ENCODE data around the gene RUFY1. TPM values are rescaled to one million over a fixed set of nuclear protein-coding genes. Genes with fewer than 3 reads are reported as not detected.
"Not testable (repeated sequence)": the region's sequence is repeated elsewhere in the genome, so short reads cannot be mapped to it uniquely, and the experiment has no call there.

RUFY1 gene
- polyA plus RNA-seq, 1 donor (not counting 4 experiments of a cell fraction or from before 2014, with no cell fraction given) = 25.2 TPM

- no peaks in the 10 kb centered on the region for H3K36me3 ChIP-seq (ENCODE audit: control insufficient read depth in 2 of 2, extremely low read depth in 1 of 2, insufficient read depth in 2 of 2, low read length in 2 of 2)
- TF ChIP-seq CTCF (optimal IDR thresholded peaks at IDR 0.05 in 1 of 3, IDR thresholded peaks at IDR 0.05 in 1 of 3, conservative IDR thresholded peaks at IDR 0.05 in 1 of 3; ENCODE audit: extremely low read depth in 1 of 3, insufficient read depth in 2 of 3, low read length in 3 of 3) (no peak), EZH2 (IDR thresholded peaks at IDR 0.05; ENCODE audit: low read length) (no peak)
- no peaks in the 10 kb centered on the region for H3K9me1 ChIP-seq (ENCODE audit: control insufficient read depth, extremely low read depth, insufficient read depth, low read length)
- H2AFZ ChIP-seq (ENCODE audit: control insufficient read depth, low read length) = no peak overlapping the region
- dilution Hi-C loops (cut with MboI; ENCODE audit: extremely low pct_ligation_motif_present, low sequenced_read_pairs) = no loop called here
- no peak overlapping the region for H3K4me2 ChIP-seq (ENCODE audit: control insufficient read depth, extremely low read depth, insufficient read depth, low read depth, low read length)
- H3K27me3 ChIP-seq (ENCODE audit: control insufficient read depth, extremely low read depth, insufficient read depth, low read length) = no peaks in the 10 kb centered on the region
- FAIRE-seq (no peak), DNase-seq (ENCODE audit: low read depth, low spot score) (no peak)
- no peaks in the 10 kb centered on the region for H4K20me1 ChIP-seq (ENCODE audit: control insufficient read depth, extremely low read depth, insufficient read depth, low read length)
- H3K9me3 ChIP-seq (ENCODE audit: control insufficient read depth, low read depth, low read length) = no peaks in the 10 kb centered on the region
- no peak overlapping the region for H3K9ac ChIP-seq (ENCODE audit: control insufficient read depth, extremely low read depth, insufficient read depth, low read length)
- H3K4me3 ChIP-seq (ENCODE audit: control insufficient read depth in 2 of 3, extremely low read depth in 1 of 3, insufficient read depth in 2 of 3, low read depth in 1 of 3, low read length in 3 of 3) = no peak overlapping the region
- H3K27ac ChIP-seq (ENCODE audit: control insufficient read depth, insufficient read depth, low read length) = no peak overlapping the region
- no peaks in the 10 kb centered on the region for H3K79me2 ChIP-seq (ENCODE audit: control insufficient read depth, insufficient read depth, low read length)
- no peaks in the 10 kb centered on the region for H3K4me1 ChIP-seq (ENCODE audit: control insufficient read depth, extremely low read depth, insufficient read depth, low read length)
These were observed 34.1 kb upstream of the RUFY1 start for GRCh38 chr5:179516221-179516620.

- H2AFZ ChIP-seq (ENCODE audit: control insufficient read depth, low read length); H3K27ac ChIP-seq (ENCODE audit: control insufficient read depth, insufficient read depth, low read length); H3K9me1 ChIP-seq (ENCODE audit: control insufficient read depth, extremely low read depth, insufficient read depth, low read length); H3K9ac ChIP-seq (ENCODE audit: control insufficient read depth, extremely low read depth, insufficient read depth, low read length); dilution Hi-C loops (cut with MboI; ENCODE audit: extremely low pct_ligation_motif_present, low sequenced_read_pairs); H3K27me3 ChIP-seq (ENCODE audit: control insufficient read depth, extremely low read depth, insufficient read depth, low read length); H4K20me1 ChIP-seq (ENCODE audit: control insufficient read depth, extremely low read depth, insufficient read depth, low read length); H3K9me3 ChIP-seq (ENCODE audit: control insufficient read depth, low read depth, low read length); H3K36me3 ChIP-seq (ENCODE audit: control insufficient read depth in 2 of 2, extremely low read depth in 1 of 2, insufficient read depth in 2 of 2, low read length in 2 of 2); H3K4me2 ChIP-seq (ENCODE audit: control insufficient read depth, extremely low read depth, insufficient read depth, low read depth, low read length); H3K4me3 ChIP-seq (ENCODE audit: control insufficient read depth in 2 of 3, extremely low read depth in 1 of 3, insufficient read depth in 2 of 3, low read depth in 1 of 3, low read length in 3 of 3); H3K4me1 ChIP-seq (ENCODE audit: control insufficient read depth, extremely low read depth, insufficient read depth, low read length); FAIRE-seq; DNase-seq (ENCODE audit: low read depth, low spot score); H3K79me2 ChIP-seq (ENCODE audit: control insufficient read depth, insufficient read depth, low read length): not testable (repeated sequence)
These were observed 32.6 kb upstream of the RUFY1 start for GRCh38 chr5:179517746-179518145.

GRCh38 chr5:179518369-179518768, 32.0 kb upstream of the RUFY1 start:
- H3K27ac ChIP-seq (ENCODE audit: control insufficient read depth, insufficient read depth, low read length); H3K36me3 ChIP-seq (ENCODE audit: control insufficient read depth in 2 of 2, extremely low read depth in 1 of 2, insufficient read depth in 2 of 2, low read length in 2 of 2); H2AFZ ChIP-seq (ENCODE audit: control insufficient read depth, low read length); H3K4me1 ChIP-seq (ENCODE audit: control insufficient read depth, extremely low read depth, insufficient read depth, low read length); H3K79me2 ChIP-seq (ENCODE audit: control insufficient read depth, insufficient read depth, low read length); H3K9ac ChIP-seq (ENCODE audit: control insufficient read depth, extremely low read depth, insufficient read depth, low read length); FAIRE-seq; H3K9me3 ChIP-seq (ENCODE audit: control insufficient read depth, low read depth, low read length); H4K20me1 ChIP-seq (ENCODE audit: control insufficient read depth, extremely low read depth, insufficient read depth, low read length); H3K4me2 ChIP-seq (ENCODE audit: control insufficient read depth, extremely low read depth, insufficient read depth, low read depth, low read length); H3K27me3 ChIP-seq (ENCODE audit: control insufficient read depth, extremely low read depth, insufficient read depth, low read length); H3K4me3 ChIP-seq (ENCODE audit: control insufficient read depth in 2 of 3, extremely low read depth in 1 of 3, insufficient read depth in 2 of 3, low read depth in 1 of 3, low read length in 3 of 3); H3K9me1 ChIP-seq (ENCODE audit: control insufficient read depth, extremely low read depth, insufficient read depth, low read length); dilution Hi-C loops (cut with MboI; ENCODE audit: extremely low pct_ligation_motif_present, low sequenced_read_pairs); DNase-seq (ENCODE audit: low read depth, low spot score): not testable (repeated sequence)

GRCh38 chr5:179519416-179520070, 30.8 kb upstream of the RUFY1 start:
- DNase-seq (ENCODE audit: low read depth, low spot score); H3K4me3 ChIP-seq (ENCODE audit: control insufficient read depth in 2 of 3, extremely low read depth in 1 of 3, insufficient read depth in 2 of 3, low read depth in 1 of 3, low read length in 3 of 3); H3K4me1 ChIP-seq (ENCODE audit: control insufficient read depth, extremely low read depth, insufficient read depth, low read length); H3K4me2 ChIP-seq (ENCODE audit: control insufficient read depth, extremely low read depth, insufficient read depth, low read depth, low read length); H3K36me3 ChIP-seq (ENCODE audit: control insufficient read depth in 2 of 2, extremely low read depth in 1 of 2, insufficient read depth in 2 of 2, low read length in 2 of 2); H3K9ac ChIP-seq (ENCODE audit: control insufficient read depth, extremely low read depth, insufficient read depth, low read length); H4K20me1 ChIP-seq (ENCODE audit: control insufficient read depth, extremely low read depth, insufficient read depth, low read length); H3K9me1 ChIP-seq (ENCODE audit: control insufficient read depth, extremely low read depth, insufficient read depth, low read length); H3K9me3 ChIP-seq (ENCODE audit: control insufficient read depth, low read depth, low read length); H2AFZ ChIP-seq (ENCODE audit: control insufficient read depth, low read length); H3K27ac ChIP-seq (ENCODE audit: control insufficient read depth, insufficient read depth, low read length); H3K79me2 ChIP-seq (ENCODE audit: control insufficient read depth, insufficient read depth, low read length); dilution Hi-C loops (cut with MboI; ENCODE audit: extremely low pct_ligation_motif_present, low sequenced_read_pairs); H3K27me3 ChIP-seq (ENCODE audit: control insufficient read depth, extremely low read depth, insufficient read depth, low read length); FAIRE-seq: not testable (repeated sequence)
